ENCODE results near the gene METTL6.

The METTL6 gene

DNA sequence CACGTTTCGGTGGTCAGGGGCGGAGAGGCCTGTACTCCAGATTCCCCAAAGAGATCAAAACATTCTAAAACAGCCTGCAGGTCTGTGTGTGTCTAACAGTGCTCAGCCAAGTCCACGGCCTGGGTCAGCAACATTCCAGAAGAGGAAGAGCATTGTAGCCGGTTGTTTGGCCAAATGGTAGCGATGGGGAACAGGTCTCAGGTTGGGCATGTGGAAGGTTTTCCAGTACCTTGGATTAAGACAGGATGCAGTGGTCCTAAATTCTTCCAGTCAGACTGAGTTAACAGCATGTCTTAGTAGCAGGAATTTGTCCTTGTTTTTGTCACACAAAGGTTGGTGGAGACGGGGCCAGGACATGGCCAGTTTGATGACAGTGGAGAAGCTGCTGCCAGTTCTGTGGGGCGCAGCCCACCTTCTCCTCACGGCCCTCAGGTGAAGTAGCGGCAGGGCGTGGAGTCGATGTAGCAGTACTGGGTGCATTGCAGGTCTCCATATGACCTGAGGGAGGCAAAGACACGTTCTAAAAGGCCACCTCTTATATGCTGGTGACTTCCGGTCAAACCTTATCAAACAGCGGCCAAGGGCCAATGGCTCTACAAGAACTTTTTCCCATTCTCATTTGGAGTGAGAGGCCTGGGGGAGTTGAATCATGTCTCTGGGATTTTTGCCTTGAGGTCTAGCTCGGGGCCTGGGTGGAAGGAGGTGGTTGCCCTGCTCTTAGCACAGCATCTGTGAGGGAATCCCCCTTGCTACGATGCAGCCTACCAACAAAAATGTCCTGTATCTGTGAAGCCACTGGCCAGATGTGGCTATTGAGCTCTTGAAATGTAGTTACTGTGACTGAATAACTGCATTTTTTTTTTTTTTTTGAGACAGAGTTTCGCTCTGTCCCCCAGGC, 24.1 kb upstream of the METTL6 start:
- TF ChIP-seq GABPA (IDR thresholded peaks at IDR 0.05; ENCODE audit: low read depth) = no peak
- no peak for TF ChIP-seq POLR2AphosphoS5 (IDR thresholded peaks at IDR 0.05; ENCODE audit: low read depth)
- TF ChIP-seq SPI1 (IDR thresholded peaks at IDR 0.05; ENCODE audit: borderline replicate concordance, low read depth) = no peak
- TF ChIP-seq, protein P1, sequence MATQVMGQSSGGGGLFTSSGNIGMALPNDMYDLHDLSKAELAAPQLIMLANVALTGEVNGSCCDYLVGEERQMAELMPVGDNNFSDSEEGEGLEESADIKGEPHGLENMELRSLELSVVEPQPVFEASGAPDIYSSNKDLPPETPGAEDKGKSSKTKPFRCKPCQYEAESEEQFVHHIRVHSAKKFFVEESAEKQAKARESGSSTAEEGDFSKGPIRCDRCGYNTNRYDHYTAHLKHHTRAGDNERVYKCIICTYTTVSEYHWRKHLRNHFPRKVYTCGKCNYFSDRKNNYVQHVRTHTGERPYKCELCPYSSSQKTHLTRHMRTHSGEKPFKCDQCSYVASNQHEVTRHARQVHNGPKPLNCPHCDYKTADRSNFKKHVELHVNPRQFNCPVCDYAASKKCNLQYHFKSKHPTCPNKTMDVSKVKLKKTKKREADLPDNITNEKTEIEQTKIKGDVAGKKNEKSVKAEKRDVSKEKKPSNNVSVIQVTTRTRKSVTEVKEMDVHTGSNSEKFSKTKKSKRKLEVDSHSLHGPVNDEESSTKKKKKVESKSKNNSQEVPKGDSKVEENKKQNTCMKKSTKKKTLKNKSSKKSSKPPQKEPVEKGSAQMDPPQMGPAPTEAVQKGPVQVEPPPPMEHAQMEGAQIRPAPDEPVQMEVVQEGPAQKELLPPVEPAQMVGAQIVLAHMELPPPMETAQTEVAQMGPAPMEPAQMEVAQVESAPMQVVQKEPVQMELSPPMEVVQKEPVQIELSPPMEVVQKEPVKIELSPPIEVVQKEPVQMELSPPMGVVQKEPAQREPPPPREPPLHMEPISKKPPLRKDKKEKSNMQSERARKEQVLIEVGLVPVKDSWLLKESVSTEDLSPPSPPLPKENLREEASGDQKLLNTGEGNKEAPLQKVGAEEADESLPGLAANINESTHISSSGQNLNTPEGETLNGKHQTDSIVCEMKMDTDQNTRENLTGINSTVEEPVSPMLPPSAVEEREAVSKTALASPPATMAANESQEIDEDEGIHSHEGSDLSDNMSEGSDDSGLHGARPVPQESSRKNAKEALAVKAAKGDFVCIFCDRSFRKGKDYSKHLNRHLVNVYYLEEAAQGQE (IDR thresholded peaks at IDR 0.05; ENCODE audit: insufficient replicate concordance, low read depth) = no peak
- no peak for DNase-seq (ENCODE audit: low read depth in 1 of 2, low spot score in 1 of 2)
- Histone ChIP-seq H3K27ac (replicated peaks) (no peak overlapping the region), H3K27me3 (ENCODE audit: insufficient read depth, poor library complexity, severe bottlenecking) (no peaks in the 10 kb centered on the region), H3K4me3 (replicated peaks; ENCODE audit: insufficient read depth, low read length) (no peak overlapping the region)

DNA sequence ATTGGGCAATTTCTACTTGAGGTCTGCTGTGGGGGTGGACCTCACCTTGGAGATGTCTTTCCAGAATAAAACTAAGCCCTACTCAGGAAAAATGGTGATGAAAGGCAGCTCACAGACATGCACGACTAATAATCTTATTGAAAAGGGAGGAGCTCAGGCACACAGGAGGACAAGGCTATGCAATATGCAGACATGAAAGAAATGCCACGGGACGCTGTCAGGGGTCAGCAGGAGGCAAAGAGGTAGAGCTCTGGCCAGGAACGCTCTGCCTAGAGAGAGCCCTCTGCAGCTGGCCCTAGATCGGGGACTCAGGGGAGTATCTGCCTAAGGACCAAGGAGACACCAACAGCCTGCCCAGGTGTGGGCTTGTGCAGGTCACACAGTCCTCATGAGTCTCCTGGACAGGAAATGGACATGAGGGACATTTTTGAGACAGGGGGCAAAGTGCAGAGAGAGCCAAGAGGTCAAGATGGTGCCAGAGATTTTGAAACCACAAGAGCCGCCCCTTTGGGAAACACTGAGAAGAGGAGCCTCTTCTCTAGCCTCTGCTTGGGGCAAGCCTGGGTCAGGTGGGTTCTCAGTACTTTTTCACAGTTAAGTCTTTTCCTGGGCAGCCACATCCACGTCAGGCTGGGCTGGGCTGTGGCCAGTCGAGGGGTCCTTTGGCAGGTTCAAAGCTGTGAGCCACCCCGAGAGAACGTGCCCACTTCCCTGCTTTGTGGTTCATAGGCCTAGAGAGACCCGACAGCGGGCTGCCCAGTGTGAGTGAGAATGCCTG, 23.3 kb upstream of the METTL6 start:
- no peak overlapping the region for H3K27ac ChIP-seq (replicated peaks)
- DNase-seq (ENCODE audit: low read depth in 1 of 2, low spot score in 1 of 2) = no peak
- no peaks in the 10 kb centered on the region for H3K27me3 ChIP-seq (ENCODE audit: insufficient read depth, poor library complexity, severe bottlenecking)
- no peak overlapping the region for H3K4me3 ChIP-seq (replicated peaks; ENCODE audit: insufficient read depth, low read length)
- TF ChIP-seq, protein P1 (IDR thresholded peaks at IDR 0.05; ENCODE audit: insufficient replicate concordance, low read depth) = no peak
- TF ChIP-seq POLR2AphosphoS5 (IDR thresholded peaks at IDR 0.05; ENCODE audit: low read depth) (no peak), GABPA (IDR thresholded peaks at IDR 0.05; ENCODE audit: low read depth) (no peak), SPI1 (IDR thresholded peaks at IDR 0.05; ENCODE audit: borderline replicate concordance, low read depth) (no peak)
- TF ChIP-seq, protein P2, sequence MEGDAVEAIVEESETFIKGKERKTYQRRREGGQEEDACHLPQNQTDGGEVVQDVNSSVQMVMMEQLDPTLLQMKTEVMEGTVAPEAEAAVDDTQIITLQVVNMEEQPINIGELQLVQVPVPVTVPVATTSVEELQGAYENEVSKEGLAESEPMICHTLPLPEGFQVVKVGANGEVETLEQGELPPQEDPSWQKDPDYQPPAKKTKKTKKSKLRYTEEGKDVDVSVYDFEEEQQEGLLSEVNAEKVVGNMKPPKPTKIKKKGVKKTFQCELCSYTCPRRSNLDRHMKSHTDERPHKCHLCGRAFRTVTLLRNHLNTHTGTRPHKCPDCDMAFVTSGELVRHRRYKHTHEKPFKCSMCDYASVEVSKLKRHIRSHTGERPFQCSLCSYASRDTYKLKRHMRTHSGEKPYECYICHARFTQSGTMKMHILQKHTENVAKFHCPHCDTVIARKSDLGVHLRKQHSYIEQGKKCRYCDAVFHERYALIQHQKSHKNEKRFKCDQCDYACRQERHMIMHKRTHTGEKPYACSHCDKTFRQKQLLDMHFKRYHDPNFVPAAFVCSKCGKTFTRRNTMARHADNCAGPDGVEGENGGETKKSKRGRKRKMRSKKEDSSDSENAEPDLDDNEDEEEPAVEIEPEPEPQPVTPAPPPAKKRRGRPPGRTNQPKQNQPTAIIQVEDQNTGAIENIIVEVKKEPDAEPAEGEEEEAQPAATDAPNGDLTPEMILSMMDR (IDR thresholded peaks at IDR 0.05; ENCODE audit: insufficient read depth, low read length) = no peak

DNA sequence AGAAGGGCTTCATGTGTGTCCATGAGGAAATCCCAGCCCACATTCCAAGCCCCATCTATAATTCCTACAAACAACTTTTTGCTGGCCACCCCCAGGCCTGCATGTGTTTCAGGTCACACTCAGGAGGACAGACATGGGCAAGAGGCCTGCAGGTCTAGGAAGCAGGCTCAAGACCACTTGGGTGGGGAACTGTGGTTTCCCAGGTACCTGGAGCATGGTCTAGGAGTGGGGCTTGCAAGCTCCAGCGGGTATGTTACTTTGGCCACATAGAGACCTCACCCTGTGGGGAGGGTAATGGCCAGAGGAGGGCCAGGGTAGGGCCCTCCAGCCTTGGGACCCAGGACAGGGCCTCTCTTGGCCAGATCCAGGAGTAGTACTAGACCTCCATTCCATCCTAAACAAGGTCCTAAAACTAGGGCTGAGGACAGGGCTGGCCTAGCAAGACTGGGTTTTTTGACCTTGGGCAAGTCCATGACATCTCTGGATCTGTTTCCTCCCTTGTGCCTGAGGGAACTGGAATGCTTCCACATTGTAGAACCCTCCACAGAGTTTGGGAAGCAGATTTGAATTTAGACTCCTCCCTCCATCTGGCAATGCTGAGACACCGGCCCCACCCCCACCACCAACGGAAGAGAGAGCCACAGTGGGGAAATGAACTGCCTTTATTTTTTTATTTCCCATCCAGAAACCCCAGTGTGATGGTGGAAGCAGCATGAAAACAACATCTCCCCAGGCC, 22.3 kb upstream of the METTL6 start:
- Histone ChIP-seq H3K27ac (replicated peaks) (no peak overlapping the region), H3K4me3 (replicated peaks; ENCODE audit: insufficient read depth, low read length) (no peak overlapping the region), H3K27me3 (ENCODE audit: insufficient read depth, poor library complexity, severe bottlenecking) (no peaks in the 10 kb centered on the region)
- TF ChIP-seq, protein P2 (IDR thresholded peaks at IDR 0.05; ENCODE audit: insufficient read depth, low read length) = no peak
- TF ChIP-seq, protein P1 (IDR thresholded peaks at IDR 0.05; ENCODE audit: insufficient replicate concordance, low read depth) = no peak
- TF ChIP-seq GABPA (IDR thresholded peaks at IDR 0.05; ENCODE audit: low read depth) = no peak
- no peak for TF ChIP-seq POLR2AphosphoS5 (IDR thresholded peaks at IDR 0.05; ENCODE audit: low read depth)
- TF ChIP-seq SPI1 (IDR thresholded peaks at IDR 0.05; ENCODE audit: borderline replicate concordance, low read depth) = no peak
- no peak for DNase-seq (ENCODE audit: low read depth in 1 of 2, low spot score in 1 of 2)

Data from HL-60 (cell line).